NCI-H446 treated with DMSO at 0.1 percent for 48 hours (cell line): ENCODE results near the gene PTGES3.

Source experiments
- DNase-seq: peaks from one replicate; lab custom pipeline; 2025; lab: John Stamatoyannopoulos, UW

Gene PTGES3

GRCh38 chr12:56629459-56630179, 58.5 kb downstream of the PTGES3 start:
- no peak for DNase-seq

GRCh38 chr12:56628671-56629458, 59.2 kb downstream of the PTGES3 start:
- no peak for DNase-seq

- no peak for DNase-seq
Measured at GRCh38 chr12:56626701-56627100, 61.4 kb downstream of the PTGES3 start.

- DNase-seq = no peak
Measured at GRCh38 chr12:56622535-56622934, 65.5 kb downstream of the PTGES3 start.

- no peak for DNase-seq
Measured at GRCh38 chr12:56616925-56617324, 71.2 kb downstream of the PTGES3 start.

- DNase-seq = no peak
Measured at GRCh38 chr12:56616244-56616643, 71.8 kb downstream of the PTGES3 start.

- DNase-seq = no peak
Measured at GRCh38 chr12:56614627-56615026, 73.5 kb downstream of the PTGES3 start.
